Measurements from ENCODE around the gene CSNK1D. TPM values are rescaled to one million over a fixed set of nuclear protein-coding genes. Genes with fewer than 3 reads are reported as not detected.
"Not testable (repeated sequence)": the region's sequence is repeated elsewhere in the genome, so short reads cannot be mapped to it uniquely, and the experiment has no call there.

Gene CSNK1D
- total and polyA plus RNA-seq, 5 donors from 2014 or later: 41.2 to 333 (median 49.0) TPM

DNA sequence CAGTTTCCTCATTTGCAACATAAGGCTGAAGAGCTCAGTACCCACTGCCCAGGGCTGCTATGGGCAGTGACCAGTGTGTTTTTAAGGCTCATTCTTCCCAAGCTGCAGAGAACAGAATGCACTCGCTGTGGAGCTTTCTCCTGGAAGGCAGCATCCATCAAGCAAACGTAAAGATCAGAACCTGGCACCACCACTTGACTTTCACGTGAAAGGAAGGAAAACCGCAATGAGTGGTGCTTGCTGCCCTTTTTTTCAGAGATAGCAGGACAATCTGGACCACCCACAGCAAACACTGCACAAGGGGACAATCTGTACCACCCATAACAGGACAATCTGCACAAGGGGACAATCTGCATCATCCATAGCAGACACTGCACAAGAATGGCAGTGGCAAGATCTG, 11.2 kb downstream of the CSNK1D start:
- DNase-seq: no peak
- H3K27ac Mint-ChIP-seq: peak overlapping the region; percentile 26 to 53 (median 46)

GRCh38 chr17:82259972-82260961, 13.2 kb downstream of the CSNK1D start:
- not testable (repeated sequence) for DNase-seq; ATAC-seq (ENCODE audit: low read depth in 2 of 2); H3K4me3 ChIP-seq (ENCODE audit: low read depth, low read length); H3K9me3 ChIP-seq (ENCODE audit: control insufficient read depth in 2 of 2, low read length in 2 of 2); H3K4me3 Mint-ChIP-seq; H3K4me1 ChIP-seq (ENCODE audit: control insufficient read depth, insufficient read depth, low read length, poor library complexity, severe bottlenecking); H3K27me3 ChIP-seq (ENCODE audit: control insufficient read depth, insufficient read depth, low read length); H3K27me3 Mint-ChIP-seq; H3K27ac ChIP-seq (ENCODE audit: insufficient read depth, low read length, poor library complexity, severe bottlenecking); H3K9me3 Mint-ChIP-seq
- Mint-ChIP-seq H3K36me3 (peaks cover 60% of the 10 kb centered on the region), H3K4me1 (peaks cover 7 to 41% (median 27%) of the 10 kb centered on the region in 4 donors), H3K27ac (peak overlapping the region in 2 of 3 donors; percentile 49 to 55)
- peaks cover 86% of the 10 kb centered on the region for H3K36me3 ChIP-seq (ENCODE audit: control insufficient read depth, insufficient read depth, low read length)

More for the DNA sequence above, 11.2 kb downstream of the CSNK1D start:
- Histone ChIP-seq H3K36me3 (ENCODE audit: control insufficient read depth, insufficient read depth, low read length) (peaks cover 91% of the 10 kb centered on the region), H3K27me3 (ENCODE audit: control insufficient read depth, insufficient read depth, low read length) (no peaks in the 10 kb centered on the region), H3K4me1 (ENCODE audit: control insufficient read depth, insufficient read depth, low read length, poor library complexity, severe bottlenecking) (peaks cover 3% of the 10 kb centered on the region), H3K9me3 (ENCODE audit: control insufficient read depth in 2 of 2, low read length in 2 of 2) (no peaks in the 10 kb centered on the region), H3K27ac (ENCODE audit: insufficient read depth, low read length, poor library complexity, severe bottlenecking) (no peak overlapping the region), H3K4me3 (ENCODE audit: low read depth, low read length) (no peak overlapping the region)
- Mint-ChIP-seq H3K27me3 (no peaks in the 10 kb centered on the region), H3K36me3 (peaks cover 47% of the 10 kb centered on the region), H3K4me1 (peaks cover 3 to 45% (median 31%) of the 10 kb centered on the region in 4 donors), H3K9me3 (peaks cover 0 to 1% (median 0%) of the 10 kb centered on the region in 7 donors), H3K4me3 (peak overlapping the region in 1 of 4 donors; percentile 39)
- no peak for ATAC-seq (ENCODE audit: low read depth in 2 of 2)

DNA sequence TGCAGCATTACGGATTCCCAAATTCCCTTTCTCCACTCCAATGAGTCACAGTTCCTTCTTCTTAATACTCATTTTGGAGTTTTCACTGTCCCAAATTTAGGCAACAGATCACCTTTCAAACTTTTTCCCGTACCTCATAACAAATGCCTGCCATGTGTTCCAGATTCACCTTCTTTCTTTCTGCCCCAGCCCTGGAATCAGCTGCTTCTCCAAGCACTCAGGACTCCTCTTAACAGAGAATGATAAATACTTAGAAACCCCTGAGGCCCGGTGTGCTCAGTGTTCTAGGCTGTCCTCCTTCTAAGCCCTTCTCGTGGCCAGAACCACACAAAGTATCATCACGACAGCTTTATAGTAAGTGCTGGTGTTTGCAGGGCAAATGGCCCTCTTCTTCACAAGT, 14.9 kb downstream of the CSNK1D start:
- ATAC-seq (ENCODE audit: low read depth in 2 of 2) (no peak), DNase-seq (no peak)
- Histone ChIP-seq H3K36me3 (ENCODE audit: control insufficient read depth, insufficient read depth, low read length) (peaks cover 74% of the 10 kb centered on the region), H3K4me3 (ENCODE audit: low read depth, low read length) (no peak overlapping the region), H3K27ac (ENCODE audit: insufficient read depth, low read length, poor library complexity, severe bottlenecking) (no peak overlapping the region), H3K4me1 (ENCODE audit: control insufficient read depth, insufficient read depth, low read length, poor library complexity, severe bottlenecking) (no peaks in the 10 kb centered on the region), H3K9me3 (ENCODE audit: control insufficient read depth in 2 of 2, low read length in 2 of 2) (no peaks in the 10 kb centered on the region), H3K27me3 (ENCODE audit: control insufficient read depth, insufficient read depth, low read length) (no peaks in the 10 kb centered on the region)
- peaks cover 7 to 36% (median 27%) of the 10 kb centered on the region in 4 donors for H3K4me1 Mint-ChIP-seq
- H3K4me3 Mint-ChIP-seq: no peak overlapping the region
- peaks cover 53% of the 10 kb centered on the region for H3K36me3 Mint-ChIP-seq
- H3K27me3 Mint-ChIP-seq: no peaks in the 10 kb centered on the region
- H3K27ac Mint-ChIP-seq: peak overlapping the region in 2 of 3 donors; percentile 13 to 16
- H3K9me3 Mint-ChIP-seq: peaks cover 0 to 1% (median 0%) of the 10 kb centered on the region in 7 donors

DNA sequence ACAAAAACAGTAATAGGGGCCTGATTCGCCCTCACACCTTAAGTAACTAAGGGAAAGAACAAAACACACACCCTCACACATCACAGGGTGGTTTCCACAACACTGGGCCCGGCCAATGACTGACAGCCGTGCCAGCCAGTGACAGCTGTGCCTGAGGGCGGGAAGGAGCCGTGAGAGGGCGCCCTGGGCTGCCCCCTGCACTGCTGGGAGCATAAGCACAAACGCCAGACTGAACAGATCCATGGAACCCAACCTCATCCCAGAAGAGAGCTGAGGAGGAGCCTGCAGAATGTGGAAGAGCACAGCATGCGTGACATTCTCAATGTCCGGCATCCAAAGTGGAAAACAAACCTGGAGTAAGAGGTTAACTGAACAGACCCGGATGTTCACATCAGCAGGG, 16.0 kb downstream of the CSNK1D start:
- Histone ChIP-seq H3K4me1 (ENCODE audit: control insufficient read depth, insufficient read depth, low read length, poor library complexity, severe bottlenecking) (no peaks in the 10 kb centered on the region), H3K9me3 (ENCODE audit: control insufficient read depth in 2 of 2, low read length in 2 of 2) (no peaks in the 10 kb centered on the region), H3K4me3 (ENCODE audit: low read depth, low read length) (no peak overlapping the region), H3K36me3 (ENCODE audit: control insufficient read depth, insufficient read depth, low read length) (peaks cover 75% of the 10 kb centered on the region), H3K27me3 (ENCODE audit: control insufficient read depth, insufficient read depth, low read length) (no peaks in the 10 kb centered on the region), H3K27ac (ENCODE audit: insufficient read depth, low read length, poor library complexity, severe bottlenecking) (peak overlapping the region; percentile 68)
- peak; percentile 48 to 60 (median 57) for DNase-seq
- H3K4me3 Mint-ChIP-seq: peak overlapping the region in 1 of 4 donors; percentile 10
- peaks cover 7 to 33% (median 28%) of the 10 kb centered on the region in 4 donors for H3K4me1 Mint-ChIP-seq
- H3K27me3 Mint-ChIP-seq: no peaks in the 10 kb centered on the region
- peak; percentile 87 to 94 for ATAC-seq (ENCODE audit: low read depth in 2 of 2)
- H3K9me3 Mint-ChIP-seq: peaks cover 0 to 1% (median 0%) of the 10 kb centered on the region in 7 donors
- peak overlapping the region; percentile 9 to 88 (median 86) for H3K27ac Mint-ChIP-seq
- H3K36me3 Mint-ChIP-seq: peaks cover 60% of the 10 kb centered on the region

- no peaks in the 10 kb centered on the region for H3K9me3 ChIP-seq (ENCODE audit: control insufficient read depth in 2 of 2, low read length in 2 of 2)
- DNase-seq (no peak), ATAC-seq (ENCODE audit: low read depth in 2 of 2) (no peak)
- peaks cover 75% of the 10 kb centered on the region for H3K36me3 ChIP-seq (ENCODE audit: control insufficient read depth, insufficient read depth, low read length)
- H3K4me1 Mint-ChIP-seq: peaks cover 7 to 31% (median 28%) of the 10 kb centered on the region in 4 donors
- H3K4me1 ChIP-seq (ENCODE audit: control insufficient read depth, insufficient read depth, low read length, poor library complexity, severe bottlenecking): no peaks in the 10 kb centered on the region
- no peaks in the 10 kb centered on the region for H3K27me3 Mint-ChIP-seq
- H3K9me3 Mint-ChIP-seq: peaks cover 0 to 1% (median 0%) of the 10 kb centered on the region in 7 donors
- peaks cover 59% of the 10 kb centered on the region for H3K36me3 Mint-ChIP-seq
- H3K4me3 Mint-ChIP-seq: no peak overlapping the region
- no peak overlapping the region for H3K27ac ChIP-seq (ENCODE audit: insufficient read depth, low read length, poor library complexity, severe bottlenecking)
- no peak overlapping the region for H3K4me3 ChIP-seq (ENCODE audit: low read depth, low read length)
- no peaks in the 10 kb centered on the region for H3K27me3 ChIP-seq (ENCODE audit: control insufficient read depth, insufficient read depth, low read length)
- H3K27ac Mint-ChIP-seq: peak overlapping the region in 1 of 3 donors; percentile 86
Measured at GRCh38 chr17:82256242-82256885, 17.1 kb downstream of the CSNK1D start.

- Histone ChIP-seq H3K27me3 (ENCODE audit: control insufficient read depth, insufficient read depth, low read length) (no peaks in the 10 kb centered on the region), H3K9me3 (ENCODE audit: control insufficient read depth in 2 of 2, low read length in 2 of 2) (no peaks in the 10 kb centered on the region), H3K27ac (ENCODE audit: insufficient read depth, low read length, poor library complexity, severe bottlenecking) (no peak overlapping the region), H3K4me1 (ENCODE audit: control insufficient read depth, insufficient read depth, low read length, poor library complexity, severe bottlenecking) (no peaks in the 10 kb centered on the region), H3K4me3 (ENCODE audit: low read depth, low read length) (no peak overlapping the region), H3K36me3 (ENCODE audit: control insufficient read depth, insufficient read depth, low read length) (peaks cover 75% of the 10 kb centered on the region)
- Mint-ChIP-seq H3K9me3 (peaks cover 0 to 1% (median 0%) of the 10 kb centered on the region in 7 donors), H3K4me1 (peaks cover 7 to 24% (median 23%) of the 10 kb centered on the region in 4 donors), H3K27me3 (no peaks in the 10 kb centered on the region), H3K36me3 (peaks cover 54% of the 10 kb centered on the region), H3K4me3 (no peak overlapping the region), H3K27ac (peak overlapping the region in 1 of 3 donors; percentile 56)
- ATAC-seq (ENCODE audit: low read depth in 2 of 2): no peak
- DNase-seq: no peak
Measured at GRCh38 chr17:82255402-82255972, 18.0 kb downstream of the CSNK1D start.

DNA sequence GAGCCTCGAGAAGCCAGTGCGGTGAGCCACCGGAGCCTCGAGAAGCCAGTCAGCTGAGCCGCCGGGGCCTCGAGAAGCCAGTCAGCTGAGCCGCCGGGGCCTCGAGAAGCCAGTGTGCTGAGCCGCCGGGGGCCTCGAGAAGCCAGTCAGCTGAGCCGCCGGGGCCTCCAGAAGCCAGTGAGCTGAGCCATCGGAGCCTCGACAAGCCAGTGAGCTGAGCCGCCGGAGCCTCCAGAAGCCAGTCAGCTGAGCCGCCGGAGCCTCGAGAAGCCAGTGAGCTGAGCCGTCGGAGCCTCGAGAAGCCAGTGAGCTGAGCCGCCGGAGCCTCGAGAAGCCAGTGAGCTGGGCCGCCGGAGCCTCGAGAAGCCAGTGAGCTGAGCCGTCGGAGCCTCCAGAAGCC, 18.8 kb downstream of the CSNK1D start:
- not testable (repeated sequence) for H3K27ac ChIP-seq (ENCODE audit: insufficient read depth, low read length, poor library complexity, severe bottlenecking); H3K27me3 ChIP-seq (ENCODE audit: control insufficient read depth, insufficient read depth, low read length); H3K27me3 Mint-ChIP-seq; H3K9me3 ChIP-seq (ENCODE audit: control insufficient read depth in 2 of 2, low read length in 2 of 2); H3K4me1 ChIP-seq (ENCODE audit: control insufficient read depth, insufficient read depth, low read length, poor library complexity, severe bottlenecking); ATAC-seq (ENCODE audit: low read depth in 2 of 2); H3K9me3 Mint-ChIP-seq; H3K4me3 ChIP-seq (ENCODE audit: low read depth, low read length); H3K4me3 Mint-ChIP-seq; H3K27ac Mint-ChIP-seq; DNase-seq
- Mint-ChIP-seq H3K36me3 (peaks cover 46% of the 10 kb centered on the region), H3K4me1 (peaks cover 7 to 22% (median 19%) of the 10 kb centered on the region in 4 donors)
- H3K36me3 ChIP-seq (ENCODE audit: control insufficient read depth, insufficient read depth, low read length): peaks cover 76% of the 10 kb centered on the region
